Right atrium auricular region (tissue), 2 donors: ENCODE measurements around the gene GAB2. TPM values are rescaled to one million over a fixed set of nuclear protein-coding genes. Genes with fewer than 3 reads are reported as not detected.

Experiments
- DNase-seq: peaks from one replicate; pipeline ENCODE4 v3.0.0-alpha.2; 2019; ENCODE audit warnings: low spot score
- H3K27ac ChIP-seq, 2 donors: fragments of 200-600 bp; sonication (generic); 1 replicate in 1 of 2; 2 replicates in 1 of 2; pipeline ENCODE4 v1.5.1; 2016 to 2019
- H3K27me3 ChIP-seq, 2 donors: fragments of 200-600 bp; sonication (generic); one replicate each; pipeline versions ENCODE4 v1.5.1 to v1.6.0; 2017 to 2019
- H3K36me3 ChIP-seq: fragments of 200-600 bp; sonication (generic); one replicate; pipeline ENCODE4 v1.5.1; 2016
- H3K4me1 ChIP-seq, 2 donors: fragments of 200-600 bp; sonication (generic); one replicate each; pipeline versions ENCODE4 v1.5.1 to v1.6.0; 2017 to 2019
- H3K4me3 ChIP-seq, 2 donors: fragments of 200-600 bp; sonication (generic); 1 replicate in 1 of 2; 2 replicates in 1 of 2; pipeline ENCODE4 v1.5.1; 2017 to 2019; ENCODE audit warnings: mild to moderate bottlenecking in 1 of 2, moderate library complexity in 1 of 2
- H3K9me3 ChIP-seq, 2 donors: fragments of 200-600 bp; sonication (generic); one replicate each; pipeline ENCODE4 v1.5.1; 2019
- CTCF ChIP-seq, 2 donors: fragments of 200-600 bp; sonication (generic); IDR thresholded peaks; one replicate each; pipeline ENCODE4 v1.5.1; 2019; ENCODE audit warnings: antibody characterized with exemption in 2 of 2
- total RNA-seq, 2 donors: library from RNA; depleted of rRNA; stranded (reverse); fragments of >200 nt; gene quantifications; one replicate each; pipeline ENCODE4 v1.1.0, GENCODE V29; 2016

The GAB2 gene
- total RNA-seq, 2 donors from 2014 or later: 22.0 to 33.7 TPM

GRCh38 chr11:78414321-78415051 lies 3.1 kb downstream of the GAB2 start:
- Histone ChIP-seq H3K4me3 (no peak overlapping the region), H3K4me1 (peaks cover 0 to 18% of the 10 kb centered on the region in 2 donors), H3K27ac (no peak overlapping the region), H3K27me3 (no peaks in the 10 kb centered on the region), H3K9me3 (peaks cover 0 to 10% of the 10 kb centered on the region in 2 donors), H3K36me3 (no peaks in the 10 kb centered on the region)
- TF ChIP-seq CTCF (IDR thresholded peaks at IDR 0.05): peak; percentile 49 to 71
- DNase-seq: no peak

- no peak overlapping the region for H3K27ac ChIP-seq
- TF ChIP-seq CTCF (IDR thresholded peaks at IDR 0.05): no peak
These were observed 9.0 kb downstream of the GAB2 start for GRCh38 chr11:78408619-78409018.

GRCh38 chr11:78406568-78407196 lies 10.9 kb downstream of the GAB2 start:
- H3K27ac ChIP-seq: no peak overlapping the region
- TF ChIP-seq CTCF (IDR thresholded peaks at IDR 0.05): no peak
- H3K4me1 ChIP-seq: peaks cover 0 to 11% of the 10 kb centered on the region in 2 donors
- H3K27me3 ChIP-seq: no peaks in the 10 kb centered on the region
- no peak for DNase-seq
- H3K4me3 ChIP-seq: no peak overlapping the region
- peaks cover 0 to 20% of the 10 kb centered on the region in 2 donors for H3K9me3 ChIP-seq
- H3K36me3 ChIP-seq: no peaks in the 10 kb centered on the region

More at GRCh38 chr11:78408619-78409018, 9.0 kb downstream of the GAB2 start:
- Histone ChIP-seq H3K4me3 (no peak overlapping the region), H3K9me3 (peaks cover 0 to 20% of the 10 kb centered on the region in 2 donors), H3K27me3 (no peaks in the 10 kb centered on the region), H3K36me3 (no peaks in the 10 kb centered on the region), H3K4me1 (peaks cover 0 to 10% of the 10 kb centered on the region in 2 donors)
- DNase-seq: no peak

- TF ChIP-seq CTCF (IDR thresholded peaks at IDR 0.05): no peak
- no peak overlapping the region for H3K4me3 ChIP-seq
- DNase-seq: no peak
- H3K36me3 ChIP-seq: no peaks in the 10 kb centered on the region
- no peaks in the 10 kb centered on the region for H3K27me3 ChIP-seq
- no peak overlapping the region for H3K27ac ChIP-seq
- H3K9me3 ChIP-seq: peaks cover 0 to 20% of the 10 kb centered on the region in 2 donors
- peaks cover 0 to 11% of the 10 kb centered on the region in 2 donors for H3K4me1 ChIP-seq
These were observed 11.8 kb downstream of the GAB2 start for GRCh38 chr11:78405805-78406204.

- TF ChIP-seq CTCF (IDR thresholded peaks at IDR 0.05): no peak
- no peaks in the 10 kb centered on the region for H3K36me3 ChIP-seq
- H3K27me3 ChIP-seq: no peaks in the 10 kb centered on the region
- H3K9me3 ChIP-seq: peaks cover 0 to 6% of the 10 kb centered on the region in 2 donors
- DNase-seq: no peak
- H3K4me1 ChIP-seq: peaks cover 0 to 28% of the 10 kb centered on the region in 2 donors
- H3K4me3 ChIP-seq: no peak overlapping the region
- H3K27ac ChIP-seq: no peak overlapping the region
These were observed 13.8 kb downstream of the GAB2 start for GRCh38 chr11:78403781-78404180.
